Measurements from ENCODE around the gene KIAA1217.

Gene KIAA1217

GRCh38 chr10:24358022-24358421 lies 149.1 kb downstream of the KIAA1217 start:
- no peaks in the 10 kb centered on the region for H3K36me3 ChIP-seq (ENCODE audit: insufficient read depth, low read depth, low read length)
- H3K4me3 ChIP-seq (ENCODE audit: low read length), result no peak overlapping the region
- H3K27ac ChIP-seq (ENCODE audit: low read length), result no peak overlapping the region

GRCh38 chr10:24360282-24361127 lies 151.6 kb downstream of the KIAA1217 start:
- no peak overlapping the region for H3K9ac ChIP-seq (ENCODE audit: low read depth, low read length)
- no peaks in the 10 kb centered on the region for H3K27me3 ChIP-seq (ENCODE audit: insufficient read depth, low read length)
- H3K4me1 ChIP-seq (ENCODE audit: insufficient read depth, low read length), result peaks cover 19% of the 10 kb centered on the region; the same call in 1 of the 2 replicates
- no peaks in the 10 kb centered on the region for H3K9me3 ChIP-seq (ENCODE audit: insufficient read depth, low read depth, low read length)
- no peak overlapping the region for H3K27ac ChIP-seq (ENCODE audit: low read length)
- H3K36me3 ChIP-seq (ENCODE audit: insufficient read depth, low read depth, low read length), result no peaks in the 10 kb centered on the region
- H3K4me3 ChIP-seq (ENCODE audit: low read length), result no peak overlapping the region

More at GRCh38 chr10:24358022-24358421, 149.1 kb downstream of the KIAA1217 start:
- Histone ChIP-seq H3K27me3 (ENCODE audit: insufficient read depth, low read length) (no peaks in the 10 kb centered on the region), H3K4me1 (ENCODE audit: insufficient read depth, low read length) (peaks cover 19% of the 10 kb centered on the region; the same call in 1 of the 2 replicates), H3K9me3 (ENCODE audit: insufficient read depth, low read depth, low read length) (no peaks in the 10 kb centered on the region), H3K9ac (ENCODE audit: low read depth, low read length) (peak overlapping the region; percentile 29; the same call in 1 of the 2 replicates)

GRCh38 chr10:24363070-24363469 lies 154.1 kb downstream of the KIAA1217 start:
- no peak overlapping the region for H3K9ac ChIP-seq (ENCODE audit: low read depth, low read length)
- H3K9me3 ChIP-seq (ENCODE audit: insufficient read depth, low read depth, low read length), result no peaks in the 10 kb centered on the region
- H3K27ac ChIP-seq (ENCODE audit: low read length), result no peak overlapping the region
- peaks cover 8% of the 10 kb centered on the region; the same call in 1 of the 2 replicates for H3K4me1 ChIP-seq (ENCODE audit: insufficient read depth, low read length)
- no peaks in the 10 kb centered on the region for H3K27me3 ChIP-seq (ENCODE audit: insufficient read depth, low read length)
- H3K36me3 ChIP-seq (ENCODE audit: insufficient read depth, low read depth, low read length), result no peaks in the 10 kb centered on the region
- no peak overlapping the region for H3K4me3 ChIP-seq (ENCODE audit: low read length)

- peaks cover 6% of the 10 kb centered on the region for H3K9me3 ChIP-seq (ENCODE audit: insufficient read depth, low read depth, low read length)
- H3K4me1 ChIP-seq (ENCODE audit: insufficient read depth, low read length), result 0 out of 2 replicates have a peak, but pooled peaks cover 9% of the 10 kb centered on the region
- no peak overlapping the region for H3K9ac ChIP-seq (ENCODE audit: low read depth, low read length)
- H3K27ac ChIP-seq (ENCODE audit: low read length), result no peak overlapping the region
- H3K27me3 ChIP-seq (ENCODE audit: insufficient read depth, low read length), result no peaks in the 10 kb centered on the region
- no peak overlapping the region for H3K4me3 ChIP-seq (ENCODE audit: low read length)
- peaks cover 7% of the 10 kb centered on the region; the same call in 1 of the 2 replicates for H3K36me3 ChIP-seq (ENCODE audit: insufficient read depth, low read depth, low read length)
Measured at GRCh38 chr10:24367688-24368087, 158.8 kb downstream of the KIAA1217 start.

GRCh38 chr10:24370877-24371276 lies 161.9 kb downstream of the KIAA1217 start:
- no peak overlapping the region for H3K27ac ChIP-seq (ENCODE audit: low read length)
- H3K9me3 ChIP-seq (ENCODE audit: insufficient read depth, low read depth, low read length), result peaks cover 6% of the 10 kb centered on the region
- H3K27me3 ChIP-seq (ENCODE audit: insufficient read depth, low read length), result no peaks in the 10 kb centered on the region
- H3K4me1 ChIP-seq (ENCODE audit: insufficient read depth, low read length), result peaks cover 16% of the 10 kb centered on the region; the same call in 1 of the 2 replicates
- H3K9ac ChIP-seq (ENCODE audit: low read depth, low read length), result no peak overlapping the region
- H3K4me3 ChIP-seq (ENCODE audit: low read length), result no peak overlapping the region
- peaks cover 7% of the 10 kb centered on the region; the same call in 1 of the 2 replicates for H3K36me3 ChIP-seq (ENCODE audit: insufficient read depth, low read depth, low read length)

- Histone ChIP-seq H3K9me3 (ENCODE audit: insufficient read depth, low read depth, low read length) (peaks cover 6% of the 10 kb centered on the region), H3K36me3 (ENCODE audit: insufficient read depth, low read depth, low read length) (peaks cover 7% of the 10 kb centered on the region; the same call in 1 of the 2 replicates), H3K4me1 (ENCODE audit: insufficient read depth, low read length) (peaks cover 16% of the 10 kb centered on the region; the same call in 1 of the 2 replicates), H3K27ac (ENCODE audit: low read length) (no peak overlapping the region), H3K9ac (ENCODE audit: low read depth, low read length) (no peak overlapping the region), H3K27me3 (ENCODE audit: insufficient read depth, low read length) (no peaks in the 10 kb centered on the region), H3K4me3 (ENCODE audit: low read length) (no peak overlapping the region)
Measured at GRCh38 chr10:24371396-24371795, 162.5 kb downstream of the KIAA1217 start.

- peaks cover 11% of the 10 kb centered on the region; the same call in 1 of the 2 replicates for H3K4me1 ChIP-seq (ENCODE audit: insufficient read depth, low read length)
- peaks cover 7% of the 10 kb centered on the region; the same call in 1 of the 2 replicates for H3K36me3 ChIP-seq (ENCODE audit: insufficient read depth, low read depth, low read length)
- H3K4me3 ChIP-seq (ENCODE audit: low read length), result no peak overlapping the region
- H3K27me3 ChIP-seq (ENCODE audit: insufficient read depth, low read length), result no peaks in the 10 kb centered on the region
- H3K27ac ChIP-seq (ENCODE audit: low read length), result no peak overlapping the region
- no peak overlapping the region for H3K9ac ChIP-seq (ENCODE audit: low read depth, low read length)
- peaks cover 6% of the 10 kb centered on the region for H3K9me3 ChIP-seq (ENCODE audit: insufficient read depth, low read depth, low read length)
Measured at GRCh38 chr10:24374134-24374915, 165.4 kb downstream of the KIAA1217 start.

GRCh38 chr10:24375510-24375909 lies 166.6 kb downstream of the KIAA1217 start:
- H3K36me3 ChIP-seq (ENCODE audit: insufficient read depth, low read depth, low read length), result peaks cover 7% of the 10 kb centered on the region; the same call in 1 of the 2 replicates
- no peaks in the 10 kb centered on the region for H3K27me3 ChIP-seq (ENCODE audit: insufficient read depth, low read length)
- peaks cover 6% of the 10 kb centered on the region for H3K9me3 ChIP-seq (ENCODE audit: insufficient read depth, low read depth, low read length)
- H3K9ac ChIP-seq (ENCODE audit: low read depth, low read length), result no peak overlapping the region
- peaks cover 10% of the 10 kb centered on the region; the same call in 1 of the 2 replicates for H3K4me1 ChIP-seq (ENCODE audit: insufficient read depth, low read length)
- no peak overlapping the region for H3K27ac ChIP-seq (ENCODE audit: low read length)
- H3K4me3 ChIP-seq (ENCODE audit: low read length), result no peak overlapping the region

GRCh38 chr10:24376731-24377130 lies 167.8 kb downstream of the KIAA1217 start:
- H3K4me1 ChIP-seq (ENCODE audit: insufficient read depth, low read length), result peaks cover 10% of the 10 kb centered on the region; the same call in 1 of the 2 replicates
- H3K27ac ChIP-seq (ENCODE audit: low read length), result no peak overlapping the region
- H3K9ac ChIP-seq (ENCODE audit: low read depth, low read length), result no peak overlapping the region
- H3K36me3 ChIP-seq (ENCODE audit: insufficient read depth, low read depth, low read length), result peaks cover 3% of the 10 kb centered on the region; the same call in 1 of the 2 replicates
- H3K27me3 ChIP-seq (ENCODE audit: insufficient read depth, low read length), result no peaks in the 10 kb centered on the region
- H3K9me3 ChIP-seq (ENCODE audit: insufficient read depth, low read depth, low read length), result peaks cover 6% of the 10 kb centered on the region
- H3K4me3 ChIP-seq (ENCODE audit: low read length), result no peak overlapping the region

- H3K4me3 ChIP-seq (ENCODE audit: low read length), result no peak overlapping the region
- no peaks in the 10 kb centered on the region for H3K9me3 ChIP-seq (ENCODE audit: insufficient read depth, low read depth, low read length)
- H3K36me3 ChIP-seq (ENCODE audit: insufficient read depth, low read depth, low read length), result no peaks in the 10 kb centered on the region
- H3K27me3 ChIP-seq (ENCODE audit: insufficient read depth, low read length), result no peaks in the 10 kb centered on the region
- H3K4me1 ChIP-seq (ENCODE audit: insufficient read depth, low read length), result peaks cover 15% of the 10 kb centered on the region
- H3K27ac ChIP-seq (ENCODE audit: low read length), result no peak overlapping the region
- no peak overlapping the region for H3K9ac ChIP-seq (ENCODE audit: low read depth, low read length)
Measured at GRCh38 chr10:24378126-24378920, 169.4 kb downstream of the KIAA1217 start.

Data from iPS-20b (cell line).